ENCODE results near the gene SPATA20. TPM values are rescaled to one million over a fixed set of nuclear protein-coding genes. Genes with fewer than 3 reads are reported as not detected.

The SPATA20 gene
- total and polyA plus RNA-seq, 2 of the 13 experiments (the other 11 are each of a cell fraction or from before 2014, with no cell fraction given): 36.1 to 64.8 TPM

DNA sequence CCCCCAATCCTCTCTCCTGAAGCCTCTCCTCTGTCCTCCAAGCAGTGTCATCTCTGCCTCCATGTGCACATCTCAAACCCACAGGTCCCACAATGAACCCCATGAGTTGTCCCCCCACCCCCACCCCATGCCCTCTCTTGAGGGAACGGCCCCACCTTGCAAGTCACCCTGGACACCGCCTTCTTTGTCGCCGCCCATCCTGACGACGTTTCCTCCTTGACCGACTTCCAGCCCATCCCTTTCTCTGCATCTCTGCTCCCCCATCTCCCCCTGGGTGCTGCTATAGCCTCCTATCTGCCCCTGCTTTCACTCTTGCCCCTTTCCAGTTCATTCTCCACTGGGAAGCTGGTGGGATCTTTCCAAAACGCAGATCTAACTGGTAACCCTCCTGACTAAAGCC, 1.7 kb upstream of the SPATA20 start (continued):
- TF ChIP-seq, protein P1, sequence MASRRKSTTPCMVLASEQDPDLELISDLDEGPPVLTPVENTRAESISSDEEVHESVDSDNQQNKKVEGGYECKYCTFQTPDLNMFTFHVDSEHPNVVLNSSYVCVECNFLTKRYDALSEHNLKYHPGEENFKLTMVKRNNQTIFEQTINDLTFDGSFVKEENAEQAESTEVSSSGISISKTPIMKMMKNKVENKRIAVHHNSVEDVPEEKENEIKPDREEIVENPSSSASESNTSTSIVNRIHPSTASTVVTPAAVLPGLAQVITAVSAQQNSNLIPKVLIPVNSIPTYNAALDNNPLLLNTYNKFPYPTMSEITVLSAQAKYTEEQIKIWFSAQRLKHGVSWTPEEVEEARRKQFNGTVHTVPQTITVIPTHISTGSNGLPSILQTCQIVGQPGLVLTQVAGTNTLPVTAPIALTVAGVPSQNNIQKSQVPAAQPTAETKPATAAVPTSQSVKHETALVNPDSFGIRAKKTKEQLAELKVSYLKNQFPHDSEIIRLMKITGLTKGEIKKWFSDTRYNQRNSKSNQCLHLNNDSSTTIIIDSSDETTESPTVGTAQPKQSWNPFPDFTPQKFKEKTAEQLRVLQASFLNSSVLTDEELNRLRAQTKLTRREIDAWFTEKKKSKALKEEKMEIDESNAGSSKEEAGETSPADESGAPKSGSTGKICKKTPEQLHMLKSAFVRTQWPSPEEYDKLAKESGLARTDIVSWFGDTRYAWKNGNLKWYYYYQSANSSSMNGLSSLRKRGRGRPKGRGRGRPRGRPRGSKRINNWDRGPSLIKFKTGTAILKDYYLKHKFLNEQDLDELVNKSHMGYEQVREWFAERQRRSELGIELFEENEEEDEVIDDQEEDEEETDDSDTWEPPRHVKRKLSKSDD (CRISPR knock-in tag; IDR thresholded peaks at IDR 0.05; ENCODE audit: low read depth): no peak
- no peak for TF ChIP-seq KLF15 (CRISPR knock-in tag; IDR thresholded peaks at IDR 0.05; ENCODE audit: borderline replicate concordance)
- no peak for TF ChIP-seq ZNF670 (CRISPR knock-in tag; IDR thresholded peaks at IDR 0.05; ENCODE audit: borderline replicate concordance)
- no peak for TF ChIP-seq ZNF678 (CRISPR knock-in tag; IDR thresholded peaks at IDR 0.05)

DNA sequence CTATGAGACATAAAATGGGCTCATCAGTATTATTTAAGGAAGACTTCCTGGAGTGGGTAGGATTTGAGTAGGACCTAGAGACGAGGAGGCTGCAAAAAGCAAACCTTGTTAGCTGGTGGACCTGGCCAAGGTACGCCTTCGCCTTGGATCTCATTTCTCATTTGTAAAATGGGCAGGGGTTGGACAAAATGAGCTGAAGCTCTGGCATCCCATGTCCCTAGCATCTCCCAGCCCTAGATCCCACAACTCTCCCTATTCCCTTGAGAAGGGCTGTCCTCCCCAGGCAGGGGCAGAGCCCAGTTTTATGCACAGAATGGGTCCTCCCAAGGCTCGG, 306 bp upstream of the SPATA20 start:
- ATAC-seq: no peak

More for the DNA sequence above, 306 bp upstream of the SPATA20 start:
- peak; percentile 73 for FAIRE-seq
- TF ChIP-seq SP4 (CRISPR knock-in tag; IDR thresholded peaks at IDR 0.05) (peak; percentile 72; the same call in 1 of the 2 replicates), MZF1 (CRISPR knock-in tag; IDR thresholded peaks at IDR 0.05; ENCODE audit: borderline replicate concordance) (0 out of 2 replicates have a peak, but pooled peaks have one; percentile 52), ZNF746 (CRISPR knock-in tag; IDR thresholded peaks at IDR 0.05) (peak; percentile 22; the same call in 1 of the 2 replicates), JDP2 (CRISPR knock-in tag; IDR thresholded peaks at IDR 0.05; ENCODE audit: borderline replicate concordance) (no peak), ZNF605 (CRISPR knock-in tag; IDR thresholded peaks at IDR 0.05) (peak; percentile 65), ZNF331 (CRISPR knock-in tag; IDR thresholded peaks at IDR 0.05) (no peak), ZNF430 (CRISPR knock-in tag; IDR thresholded peaks at IDR 0.05) (0 out of 2 replicates have a peak, but pooled peaks have one; percentile 68)
- H3K9ac ChIP-seq (ENCODE audit: insufficient read depth, low read depth, low read length): peak overlapping the region; percentile 89; the same call in 1 of the 2 replicates
- in situ Hi-C loops (cut with HindIII; ENCODE audit: extremely low pct_ligation_motif_present, low pct_unique_long_range_greater_than_20kb): loop anchor here (5.0 to 10.0 kb wide), 3 partner anchors 81 to 408 kb away; no protein-coding TSS in a partner anchor
- H3K4me2 ChIP-seq (ENCODE audit: low read depth, low read length): peak overlapping the region; percentile 97
- peak overlapping the region; percentile 63 to 87 (median 79); a peak in 3 of 6 replicates for H3K4me3 ChIP-seq (replicated peaks in 1 of 3; ENCODE audit: insufficient read depth in 1 of 3, low read depth in 2 of 3, low read length in 3 of 3)
- H3K4me1 ChIP-seq (ENCODE audit: insufficient read depth, low read length): peaks cover 74% of the 10 kb centered on the region
- H3K27ac ChIP-seq (ENCODE audit: extremely low read length, insufficient read depth, low read length): no peak overlapping the region
- H4K20me1 ChIP-seq (ENCODE audit: insufficient read depth, low read length): no peaks in the 10 kb centered on the region
- ChIA-PET CTCF (ENCODE audit: low intra/inter-chr PET ratio, low total read pairs) (interaction anchor here (0.7 to 1.8 kb wide), 8 partner anchors 50 to 296 kb away, joined by 3 to 18 read pairs (median 4); no protein-coding TSS in a partner anchor), POLR2A (interaction anchor here (0.7 to 2.0 kb wide), 6 partner anchors 15 to 145 kb away, joined by 3 to 8 read pairs (median 5); no protein-coding TSS in a partner anchor)
- WGBS (ENCODE audit: low lambda C conversion rate): 51% methylated on average over 4 of the region's 4 CpGs
- intact Hi-C loops (cut with micrococcal nuclease; ENCODE audit: unreplicated experiment): loop anchor here (1.0 to 10.0 kb wide), 5 partner anchors 64 to 408 kb away; no protein-coding TSS in a partner anchor
- H3K27me3 ChIP-seq (ENCODE audit: control insufficient read depth in 1 of 2, insufficient read depth in 2 of 2, low read length in 2 of 2): no peaks in the 10 kb centered on the region; a peak in 1 of 5 replicates
- no TSS peak for BruUV-seq (replicated peaks)
- H3K79me2 ChIP-seq (ENCODE audit: insufficient read depth, low read length): peaks cover 3% of the 10 kb centered on the region
- no peak for DNase-seq (ENCODE audit: low spot score)
- no peak overlapping the region for H2AFZ ChIP-seq (ENCODE audit: low read length)
- peaks cover 0 to 5% of the 10 kb centered on the region in 2 experiments; a peak in 3 of 5 replicates for H3K36me3 ChIP-seq (replicated peaks in 1 of 2; ENCODE audit: control insufficient read depth in 1 of 2, insufficient read depth in 2 of 2, low read length in 2 of 2)
- H3K9me3 ChIP-seq (ENCODE audit: low read length): no peaks in the 10 kb centered on the region

All from HepG2 (cell line).